HepG2 (cell line): ENCODE results near the gene DDAH2. TPM values are rescaled to one million over a fixed set of nuclear protein-coding genes. Genes with fewer than 3 reads are reported as not detected.

Source experiments
- ATAC-seq: fragments of 200-7000 bp; cut with Tn5 transposase; 3 replicates; pipeline ENCODE4 v1.9.1; 2020; ENCODE audit warnings: mild to moderate bottlenecking, moderate library complexity
- BruUV-seq: library from RNA; stranded (reverse); fragments of 400-500 nt; replicated peaks from 2 replicates; lab custom pipeline; 2021; lab: Mats Ljungman, UMichigan
- CTCF ChIA-PET: fragments of 300-600 bp; formaldehyde crosslinking; extraction: SDS; loops from one replicate; lab custom pipeline; 2021; ENCODE audit warnings: low total read pairs, inconsistent platforms, low intra/inter-chr PET ratio; lab: Yijun Ruan, JAX
- POLR2A ChIA-PET: fragments of 350-600 bp; sonication (Branson Sonifier 250); formaldehyde crosslinking; loops from one replicate; lab custom pipeline; 2020; ENCODE audit warnings: antibody characterized with exemption, inconsistent platforms; lab: Yijun Ruan, JAX
- DNase-seq: peaks from one replicate; pipeline ENCODE4 v3.0.0-alpha.2; 2015; ENCODE audit warnings: low spot score
- FAIRE-seq: peaks from 3 replicates; lab custom pipeline; 2011; peaks lifted over from hg19 to GRCh38; lab: Jason Lieb, UNC
- H2AFZ ChIP-seq: one replicate; pipeline ENCODE4 v1.6.1; 2011; ENCODE audit warnings: low read length, inconsistent platforms
- H3K27ac ChIP-seq: fragments of 300-600 bp; 3 replicates; pipeline ENCODE4 v1.8.0; 2011; ENCODE audit warnings: mixed run types, mild to moderate bottlenecking, mixed read lengths, low read length, inconsistent platforms; ENCODE audit not compliant: insufficient read depth; ENCODE audit errors: extremely low read length
- H3K27me3 ChIP-seq, 2 experiments: fragments of 200-600 bp in 1 of 2; 2 replicates in 1 of 2; 3 replicates in 1 of 2; pipeline versions ENCODE4 v1.6.0 to v1.8.0; 2011; ENCODE audit warnings: low read length in 2 of 2, mild to moderate bottlenecking in 2 of 2, moderate library complexity in 2 of 2, inconsistent platforms in 1 of 2; ENCODE audit not compliant: insufficient read depth in 2 of 2, control insufficient read depth in 1 of 2
- H3K36me3 ChIP-seq, 2 experiments: fragments of 200-600 bp in 1 of 2; replicated peaks in 1 of 2; 2 replicates in 1 of 2; 3 replicates in 1 of 2; pipeline versions ENCODE4 v1.5.1 to v1.8.0; 2011; ENCODE audit warnings: low read length in 2 of 2, inconsistent platforms in 1 of 2; ENCODE audit not compliant: insufficient read depth in 2 of 2, control insufficient read depth in 1 of 2
- H3K4me1 ChIP-seq: 2 replicates; pipeline ENCODE4 v1.5.1; 2012; ENCODE audit warnings: low read length, inconsistent platforms; ENCODE audit not compliant: insufficient read depth
- H3K4me2 ChIP-seq: 2 replicates; pipeline ENCODE4 v1.6.0; 2011; ENCODE audit warnings: low read depth, low read length, inconsistent platforms
- H3K4me3 ChIP-seq, 3 experiments: fragments of 200-600 bp in 1 of 3; sonication (generic), shearing (Covaris generic) in 1 of 3; replicated peaks in 1 of 3; 2 replicates each; pipeline ENCODE4 v1.5.1; 2011 to 2016; ENCODE audit warnings: low read length in 3 of 3, inconsistent platforms in 2 of 3, low read depth in 2 of 3, mild to moderate bottlenecking in 2 of 3, control low read depth in 1 of 3, mixed read lengths in 1 of 3; ENCODE audit not compliant: insufficient read depth in 1 of 3
- H3K79me2 ChIP-seq: one replicate; pipeline ENCODE4 v1.6.1; 2011; ENCODE audit warnings: low read length, inconsistent platforms; ENCODE audit not compliant: insufficient read depth
- H3K9ac ChIP-seq: 2 replicates; pipeline ENCODE4 v1.6.0; 2011; ENCODE audit warnings: mild to moderate bottlenecking, low read depth, low read length, inconsistent platforms; ENCODE audit not compliant: insufficient read depth
- H3K9me3 ChIP-seq: 2 replicates; pipeline ENCODE4 v1.5.1; 2012; ENCODE audit warnings: mild to moderate bottlenecking, low read length
- H4K20me1 ChIP-seq: 2 replicates; pipeline ENCODE4 v1.6.0; 2011; ENCODE audit warnings: inconsistent platforms, mild to moderate bottlenecking, low read length, moderate library complexity; ENCODE audit not compliant: insufficient read depth
- HNF4G ChIP-seq, 2 experiments: sonication (generic) in 1 of 2; formaldehyde crosslinking in 1 of 2; IDR thresholded peaks; 2 replicates each; pipeline versions ENCODE4 v1.4.0 to v1.6.1; 2011 to 2020; ENCODE audit warnings: borderline replicate concordance in 2 of 2, low read depth in 2 of 2, mild to moderate bottlenecking in 2 of 2, low read length in 1 of 2, missing genetic modification reagents in 1 of 2, moderate library complexity in 1 of 2
- NFKBIZ ChIP-seq: IDR thresholded peaks from 2 replicates; pipeline ENCODE4 v1.6.1; 2018; ENCODE audit warnings: missing genetic modification reagents, missing compliant biosample characterization
- ZNF121 ChIP-seq: sonication (generic); formaldehyde crosslinking; IDR thresholded peaks from 2 replicates; pipeline ENCODE4 v1.5.0; 2020; ENCODE audit warnings: mild to moderate bottlenecking, missing genetic modification reagents
- ZNF652 ChIP-seq: IDR thresholded peaks from 2 replicates; pipeline ENCODE4 v1.6.1; 2016; ENCODE audit warnings: low read depth, borderline replicate concordance
- WGBS: methylation state at CpG from one replicate; pipeline ENCODE4 v1.1.6; 2017; ENCODE audit warnings: low lambda C conversion rate; 5-methylcytosine and 5-hydroxymethylcytosine counted together
- in situ Hi-C: cut with HindIII; loops from 2 replicates; pipeline ENCODE4 v1.10.0; 2017; ENCODE audit warnings: low pct_unique_long_range_greater_than_20kb; ENCODE audit not compliant: extremely low pct_ligation_motif_present
- intact Hi-C: fragments of 100-400 bp; cut with micrococcal nuclease; formaldehyde crosslinking; loops from one replicate; pipeline ENCODE4 v1.10.0; 2022; ENCODE audit not compliant: unreplicated experiment
- polyA plus RNA-seq, 8 experiments: library from polyadenylated mRNA; depleted of rRNA in 3 of 8; stranded (reverse) in 7 of 8; unstranded in 1 of 8; fragments of >200 nt; fragmentation: Illumina TruSeq in 4 of 8; extraction: Trizol in 4 of 8; gene quantifications; 2 replicates each; pipeline versions ENCODE4 v1.2.1 to v1.2.3, GENCODE V29; 2011 to 2016; ENCODE audit warnings: low read depth in 4 of 8, missing spikeins in 1 of 8, mixed read lengths in 1 of 8; ENCODE audit not compliant: insufficient read depth in 1 of 8
- total RNA-seq, 5 experiments: library from RNA; depleted of rRNA; stranded (reverse); fragments of >200 nt; fragmentation: Illumina TruSeq; extraction: Trizol; gene quantifications; 2 replicates each; pipeline ENCODE4 v1.2.3, GENCODE V29; 2016; ENCODE audit warnings: low read depth in 1 of 5
- TF ChIP-seq, protein P1 (sequence below): sonication (generic); formaldehyde crosslinking; IDR thresholded peaks from 2 replicates; pipeline ENCODE4 v1.5.0; 2020; ENCODE audit warnings: mild to moderate bottlenecking, missing genetic modification reagents

The DDAH2 gene
- total and polyA plus RNA-seq, 2 of the 13 experiments (the other 11 are each of a cell fraction or from before 2014, with no cell fraction given), result 16.4 to 21.1 TPM

DNA sequence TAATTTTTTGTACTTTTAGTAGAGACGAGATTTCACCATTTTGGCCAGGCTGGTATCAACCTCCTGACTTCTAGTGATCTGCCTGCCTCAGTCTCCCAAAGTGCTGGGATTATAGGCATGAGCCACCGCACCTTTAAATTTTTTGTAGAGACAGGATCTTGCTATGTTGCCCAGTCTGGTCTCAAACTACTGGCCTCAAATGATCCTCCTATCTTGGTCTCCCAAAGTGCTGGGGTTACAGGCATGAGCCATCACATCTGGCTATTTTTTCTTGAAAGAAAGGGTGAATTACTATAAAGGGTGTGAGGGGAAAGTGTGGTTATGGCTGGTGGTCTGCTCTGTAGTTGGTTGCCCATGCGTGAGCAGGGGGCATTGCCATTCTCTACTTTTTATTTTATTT is 20.9 kb downstream of the DDAH2 start:
- ATAC-seq, result no peak
- 85% methylated on average over 3 of the region's 3 CpGs for WGBS

DNA sequence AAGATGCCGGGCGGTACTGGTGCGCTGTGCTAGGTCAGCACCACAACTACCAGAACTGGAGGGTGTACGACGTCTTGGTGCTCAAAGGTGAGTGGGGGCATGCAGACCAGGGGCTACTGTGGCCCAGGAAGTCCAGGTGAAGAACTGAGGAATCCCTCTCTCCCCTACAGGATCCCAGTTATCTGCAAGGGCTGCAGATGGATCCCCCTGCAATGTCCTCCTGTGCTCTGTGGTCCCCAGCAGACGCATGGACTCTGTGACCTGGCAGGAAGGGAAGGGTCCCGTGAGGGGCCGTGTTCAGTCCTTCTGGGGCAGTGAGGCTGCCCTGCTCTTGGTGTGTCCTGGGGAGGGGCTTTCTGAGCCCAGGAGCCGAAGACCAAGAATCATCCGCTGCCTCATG is 21.4 kb downstream of the DDAH2 start:
- TF ChIP-seq, protein P1, sequence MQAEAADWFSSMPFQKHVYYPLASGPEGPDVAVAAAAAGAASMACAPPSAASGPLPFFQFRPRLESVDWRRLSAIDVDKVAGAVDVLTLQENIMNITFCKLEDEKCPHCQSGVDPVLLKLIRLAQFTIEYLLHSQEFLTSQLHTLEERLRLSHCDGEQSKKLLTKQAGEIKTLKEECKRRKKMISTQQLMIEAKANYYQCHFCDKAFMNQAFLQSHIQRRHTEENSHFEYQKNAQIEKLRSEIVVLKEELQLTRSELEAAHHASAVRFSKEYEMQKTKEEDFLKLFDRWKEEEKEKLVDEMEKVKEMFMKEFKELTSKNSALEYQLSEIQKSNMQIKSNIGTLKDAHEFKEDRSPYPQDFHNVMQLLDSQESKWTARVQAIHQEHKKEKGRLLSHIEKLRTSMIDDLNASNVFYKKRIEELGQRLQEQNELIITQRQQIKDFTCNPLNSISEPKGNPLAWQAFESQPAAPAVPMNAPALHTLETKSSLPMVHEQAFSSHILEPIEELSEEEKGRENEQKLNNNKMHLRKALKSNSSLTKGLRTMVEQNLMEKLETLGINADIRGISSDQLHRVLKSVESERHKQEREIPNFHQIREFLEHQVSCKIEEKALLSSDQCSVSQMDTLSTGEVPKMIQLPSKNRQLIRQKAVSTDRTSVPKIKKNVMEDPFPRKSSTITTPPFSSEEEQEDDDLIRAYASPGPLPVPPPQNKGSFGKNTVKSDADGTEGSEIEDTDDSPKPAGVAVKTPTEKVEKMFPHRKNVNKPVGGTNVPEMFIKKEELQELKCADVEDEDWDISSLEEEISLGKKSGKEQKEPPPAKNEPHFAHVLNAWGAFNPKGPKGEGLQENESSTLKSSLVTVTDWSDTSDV (CRISPR knock-in tag), result 0 out of 2 replicates have a peak, but pooled peaks have one; percentile 70
- TF ChIP-seq NFKBIZ (CRISPR knock-in tag) (no peak), HNF4G (IDR thresholded peaks at IDR 0.05; ENCODE audit: borderline replicate concordance, low read depth, low read length) (no peak), HNF4G (CRISPR knock-in tag; IDR thresholded peaks at IDR 0.05; ENCODE audit: borderline replicate concordance, low read depth) (no peak)
- Histone ChIP-seq H3K27ac (no peak overlapping the region), H3K4me3 (no peak overlapping the region), H3K79me2 (peaks cover 3% of the 10 kb centered on the region), H3K4me1 (peaks cover 16% of the 10 kb centered on the region), H3K27me3 (peaks cover 8 to 35% of the 10 kb centered on the region in 2 experiments; a peak in 3 of 5 replicates), H3K4me2 (no peak overlapping the region), H3K9me3 (no peaks in the 10 kb centered on the region), H2AFZ (no peak overlapping the region), H4K20me1 (no peaks in the 10 kb centered on the region), H3K36me3 (no peaks in the 10 kb centered on the region), H3K9ac (no peak overlapping the region)
- 53% methylated on average over 10 of the region's 10 CpGs for WGBS
- ChIA-PET CTCF (no interaction called here), POLR2A (interaction anchor here (1.2 kb wide), 1 partner anchor 238 kb away, joined by 3 read pairs; the partner anchor contains the start of gene CFB)
- intact Hi-C loops, result no loop called here
- no TSS peak for BruUV-seq
- no peak for DNase-seq
- no peak for ATAC-seq
- in situ Hi-C loops, result no loop called here
- no peak for FAIRE-seq

More for the DNA sequence above, 20.9 kb downstream of the DDAH2 start:
- no peaks in the 10 kb centered on the region for H3K79me2 ChIP-seq
- no peaks in the 10 kb centered on the region for H3K36me3 ChIP-seq
- H3K4me3 ChIP-seq, result no peak overlapping the region
- intact Hi-C loops (no loop called here), in situ Hi-C loops (no loop called here)
- no peaks in the 10 kb centered on the region for H3K9me3 ChIP-seq
- ChIA-PET POLR2A (interaction anchor here (1.2 kb wide), 1 partner anchor 237 kb away, joined by 3 read pairs; the partner anchor contains the start of gene CFB), CTCF (no interaction called here)
- DNase-seq (no peak), FAIRE-seq (no peak)
- H2AFZ ChIP-seq, result no peak overlapping the region
- H3K4me1 ChIP-seq, result peaks cover 18% of the 10 kb centered on the region
- H3K9ac ChIP-seq, result no peak overlapping the region
- H4K20me1 ChIP-seq, result no peaks in the 10 kb centered on the region
- TF ChIP-seq ZNF652 (no peak), ZNF121 (CRISPR knock-in tag) (peak; percentile 76)
- H3K27ac ChIP-seq, result no peak overlapping the region
- BruUV-seq, result no TSS peak
- peaks cover 9 to 35% of the 10 kb centered on the region in 2 experiments; a peak in 3 of 5 replicates for H3K27me3 ChIP-seq
- H3K4me2 ChIP-seq, result no peak overlapping the region
